ENCODE results near the gene TTLL11.

DNA sequence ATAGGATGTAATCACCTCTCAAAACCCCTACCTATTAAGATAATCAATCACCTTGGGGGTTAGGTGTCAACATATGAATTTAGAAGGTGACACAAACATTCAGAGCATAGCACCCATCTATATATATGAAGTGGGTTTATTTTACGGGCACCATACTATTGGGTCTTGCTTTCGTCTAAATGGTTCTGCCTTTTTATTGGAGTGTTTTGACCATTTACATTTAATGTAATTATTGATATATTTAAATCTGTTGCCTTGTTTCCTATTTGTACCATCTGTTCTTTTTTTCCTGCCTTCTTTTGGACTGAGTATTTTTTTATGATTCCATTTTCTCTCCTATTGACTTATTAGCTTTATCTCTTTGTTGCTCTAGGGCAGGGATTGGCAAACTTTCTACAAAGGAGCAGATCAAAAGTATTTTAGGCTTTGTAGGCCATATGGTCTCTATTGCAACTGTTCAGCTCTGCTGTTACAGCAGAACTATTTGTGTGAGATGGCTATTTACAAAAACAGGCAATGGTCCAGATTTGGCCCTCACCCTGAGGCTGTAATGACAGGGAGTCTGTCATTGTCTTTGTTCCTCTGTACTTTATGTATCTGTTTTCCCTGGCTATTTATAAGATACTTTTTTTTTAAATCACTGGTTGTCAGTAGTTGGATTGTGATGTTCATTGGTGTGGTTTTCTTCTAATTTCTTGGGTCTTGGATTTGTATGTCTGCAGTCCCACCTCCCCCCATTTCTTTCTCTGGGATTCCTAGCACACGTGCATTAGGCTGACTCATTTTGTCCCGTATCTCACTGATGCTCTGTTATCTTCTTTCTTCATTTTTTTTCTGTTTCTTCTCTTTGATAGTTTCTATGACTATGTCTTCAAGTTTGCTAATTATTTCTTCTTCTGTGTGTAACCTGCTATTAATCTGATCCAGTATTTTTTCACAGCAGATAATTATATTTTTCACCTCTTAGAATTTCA, 314.6 kb downstream of the TTLL11 start:
- no peak for TF ChIP-seq POLR2A (IDR thresholded peaks at IDR 0.05)
- TF ChIP-seq, protein P1, sequence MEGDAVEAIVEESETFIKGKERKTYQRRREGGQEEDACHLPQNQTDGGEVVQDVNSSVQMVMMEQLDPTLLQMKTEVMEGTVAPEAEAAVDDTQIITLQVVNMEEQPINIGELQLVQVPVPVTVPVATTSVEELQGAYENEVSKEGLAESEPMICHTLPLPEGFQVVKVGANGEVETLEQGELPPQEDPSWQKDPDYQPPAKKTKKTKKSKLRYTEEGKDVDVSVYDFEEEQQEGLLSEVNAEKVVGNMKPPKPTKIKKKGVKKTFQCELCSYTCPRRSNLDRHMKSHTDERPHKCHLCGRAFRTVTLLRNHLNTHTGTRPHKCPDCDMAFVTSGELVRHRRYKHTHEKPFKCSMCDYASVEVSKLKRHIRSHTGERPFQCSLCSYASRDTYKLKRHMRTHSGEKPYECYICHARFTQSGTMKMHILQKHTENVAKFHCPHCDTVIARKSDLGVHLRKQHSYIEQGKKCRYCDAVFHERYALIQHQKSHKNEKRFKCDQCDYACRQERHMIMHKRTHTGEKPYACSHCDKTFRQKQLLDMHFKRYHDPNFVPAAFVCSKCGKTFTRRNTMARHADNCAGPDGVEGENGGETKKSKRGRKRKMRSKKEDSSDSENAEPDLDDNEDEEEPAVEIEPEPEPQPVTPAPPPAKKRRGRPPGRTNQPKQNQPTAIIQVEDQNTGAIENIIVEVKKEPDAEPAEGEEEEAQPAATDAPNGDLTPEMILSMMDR (IDR thresholded peaks at IDR 0.05) = no peak
- no peak for TF ChIP-seq EP300 (IDR thresholded peaks at IDR 0.05; ENCODE audit: low read depth)
- TF ChIP-seq POLR2AphosphoS5 (IDR thresholded peaks at IDR 0.05) = no peak

Data from transverse colon (tissue), 4 donors.